ENCODE measurements around the gene DAAM1. TPM values are rescaled to one million over a fixed set of nuclear protein-coding genes. Genes with fewer than 3 reads are reported as not detected.

DAAM1 gene
- total RNA-seq, 1 experiment from 2014 or later = 43.8 TPM

DNA sequence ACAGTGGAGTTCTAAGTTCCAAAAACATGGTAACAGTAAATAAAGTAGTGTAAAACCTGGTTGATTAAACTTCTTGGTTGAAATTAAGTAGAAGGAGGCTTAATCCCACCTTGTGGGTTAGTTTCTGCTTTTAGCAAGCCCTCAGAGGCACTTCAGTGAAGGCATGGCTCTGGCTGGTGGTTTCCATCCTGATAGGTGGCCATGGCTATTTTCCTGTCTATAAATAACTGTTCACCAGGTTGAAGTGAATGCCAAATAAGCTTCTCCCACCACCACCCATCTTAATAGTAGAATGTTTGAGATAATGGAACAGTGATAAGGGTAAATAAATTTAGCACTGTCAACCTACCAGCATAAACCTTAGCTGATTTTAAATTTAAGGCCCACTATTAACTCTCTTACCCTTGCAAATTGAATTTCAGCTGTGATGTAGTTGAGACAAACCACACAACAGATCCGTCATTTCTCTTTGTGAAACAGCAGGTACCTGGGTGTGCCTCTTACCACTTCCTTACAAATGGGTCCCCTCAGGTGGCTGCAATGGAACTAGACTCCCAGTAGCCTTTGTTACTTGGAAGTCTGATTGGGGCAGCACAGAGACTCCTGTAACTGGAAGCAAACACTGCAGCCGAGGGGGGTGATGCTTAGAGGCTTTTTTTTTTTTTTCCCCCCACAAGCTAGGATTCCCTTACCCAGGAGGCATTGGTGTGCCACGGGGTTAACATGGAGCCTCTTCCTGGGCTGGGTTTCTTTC, 41.4 kb downstream of the DAAM1 start:
- no peaks in the 10 kb centered on the region for H3K36me3 ChIP-seq (ENCODE audit: insufficient read depth, low read length)
- H3K4me1 ChIP-seq (ENCODE audit: low read length) = no peaks in the 10 kb centered on the region
- H3K27me3 ChIP-seq (ENCODE audit: low read length) = no peaks in the 10 kb centered on the region
- H3K27ac ChIP-seq (ENCODE audit: low read length) = no peak overlapping the region
- no peaks in the 10 kb centered on the region for H3K9me2 ChIP-seq (replicated peaks; ENCODE audit: insufficient read depth, low read length)
- H3K9ac ChIP-seq (ENCODE audit: low read length) = no peak overlapping the region
- no peak overlapping the region for H3K4me3 ChIP-seq (ENCODE audit: low read length)
- no peaks in the 10 kb centered on the region for H3K79me2 ChIP-seq (ENCODE audit: low read length)
- no peak for DNase-seq
- H3K4me2 ChIP-seq (ENCODE audit: low read depth, low read length, poor library complexity, severe bottlenecking) = no peak overlapping the region
- no peak overlapping the region for H2AFZ ChIP-seq (ENCODE audit: low read length)
- peaks cover 63% of the 10 kb centered on the region for H4K20me1 ChIP-seq (ENCODE audit: insufficient read depth, low read depth, low read length)
- no peaks in the 10 kb centered on the region for H3K9me3 ChIP-seq (ENCODE audit: low read length)

- H3K79me2 ChIP-seq (ENCODE audit: low read length) = no peaks in the 10 kb centered on the region
- H3K27ac ChIP-seq (ENCODE audit: low read length) = no peak overlapping the region
- no peak overlapping the region for H3K9ac ChIP-seq (ENCODE audit: low read length)
- no peaks in the 10 kb centered on the region for H3K27me3 ChIP-seq (ENCODE audit: low read length)
- no peak overlapping the region for H3K4me3 ChIP-seq (ENCODE audit: low read length)
- no peaks in the 10 kb centered on the region for H3K36me3 ChIP-seq (ENCODE audit: insufficient read depth, low read length)
- no peak overlapping the region for H3K4me2 ChIP-seq (ENCODE audit: low read depth, low read length, poor library complexity, severe bottlenecking)
- no peak overlapping the region for H2AFZ ChIP-seq (ENCODE audit: low read length)
- peaks cover 10% of the 10 kb centered on the region for H3K4me1 ChIP-seq (ENCODE audit: low read length)
- H3K9me3 ChIP-seq (ENCODE audit: low read length) = no peaks in the 10 kb centered on the region
- peaks cover 66% of the 10 kb centered on the region for H4K20me1 ChIP-seq (ENCODE audit: insufficient read depth, low read depth, low read length)
- no peak for DNase-seq
- H3K9me2 ChIP-seq (replicated peaks; ENCODE audit: insufficient read depth, low read length) = no peaks in the 10 kb centered on the region
Measured at GRCh38 chr14:59236195-59236594, 47.7 kb downstream of the DAAM1 start.

GRCh38 chr14:59238216-59238615, 49.7 kb downstream of the DAAM1 start:
- Histone ChIP-seq H3K4me1 (ENCODE audit: low read length) (peaks cover 10% of the 10 kb centered on the region), H3K9me3 (ENCODE audit: low read length) (no peaks in the 10 kb centered on the region), H3K9ac (ENCODE audit: low read length) (no peak overlapping the region), H3K27ac (ENCODE audit: low read length) (no peak overlapping the region), H3K9me2 (replicated peaks; ENCODE audit: insufficient read depth, low read length) (no peaks in the 10 kb centered on the region), H3K4me2 (ENCODE audit: low read depth, low read length, poor library complexity, severe bottlenecking) (no peak overlapping the region), H2AFZ (ENCODE audit: low read length) (no peak overlapping the region), H3K27me3 (ENCODE audit: low read length) (no peaks in the 10 kb centered on the region), H4K20me1 (ENCODE audit: insufficient read depth, low read depth, low read length) (peaks cover 63% of the 10 kb centered on the region), H3K4me3 (ENCODE audit: low read length) (no peak overlapping the region), H3K79me2 (ENCODE audit: low read length) (no peaks in the 10 kb centered on the region), H3K36me3 (ENCODE audit: insufficient read depth, low read length) (no peaks in the 10 kb centered on the region)
- DNase-seq = no peak

DNA sequence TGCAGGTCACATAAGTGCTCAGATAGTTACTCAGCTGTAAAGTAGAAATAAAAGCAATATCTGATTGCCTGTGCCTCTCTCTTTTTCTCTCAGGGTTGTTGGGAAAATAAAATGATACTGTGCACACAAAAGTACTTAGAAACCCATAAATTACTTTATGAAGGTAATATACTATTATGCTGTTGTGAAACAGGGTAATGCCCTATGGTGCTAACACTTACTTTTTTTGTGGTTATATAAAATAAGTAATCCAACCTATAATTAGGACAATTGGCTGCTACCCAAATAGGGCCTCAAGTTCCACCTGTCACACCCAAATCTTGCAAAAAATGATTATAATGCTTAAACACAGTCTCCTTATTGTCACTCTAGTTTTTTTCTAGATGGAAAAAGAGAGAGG, 50.6 kb downstream of the DAAM1 start:
- Histone ChIP-seq H3K79me2 (ENCODE audit: low read length) (no peaks in the 10 kb centered on the region), H3K4me2 (ENCODE audit: low read depth, low read length, poor library complexity, severe bottlenecking) (no peak overlapping the region), H3K4me3 (ENCODE audit: low read length) (no peak overlapping the region), H3K4me1 (ENCODE audit: low read length) (peaks cover 10% of the 10 kb centered on the region), H3K9ac (ENCODE audit: low read length) (no peak overlapping the region), H3K9me3 (ENCODE audit: low read length) (no peaks in the 10 kb centered on the region), H3K27ac (ENCODE audit: low read length) (no peak overlapping the region), H2AFZ (ENCODE audit: low read length) (no peak overlapping the region), H3K27me3 (ENCODE audit: low read length) (0 out of 2 replicates have a peak, but pooled peaks cover 2% of the 10 kb centered on the region), H3K9me2 (replicated peaks; ENCODE audit: insufficient read depth, low read length) (no peaks in the 10 kb centered on the region), H4K20me1 (ENCODE audit: insufficient read depth, low read depth, low read length) (peaks cover 67% of the 10 kb centered on the region), H3K36me3 (ENCODE audit: insufficient read depth, low read length) (no peaks in the 10 kb centered on the region)
- no peak for DNase-seq

- H3K4me3 ChIP-seq (ENCODE audit: low read length) = no peak overlapping the region
- no peak overlapping the region for H3K27ac ChIP-seq (ENCODE audit: low read length)
- H3K36me3 ChIP-seq (ENCODE audit: insufficient read depth, low read length) = no peaks in the 10 kb centered on the region
- H3K9ac ChIP-seq (ENCODE audit: low read length) = no peak overlapping the region
- H3K4me2 ChIP-seq (ENCODE audit: low read depth, low read length, poor library complexity, severe bottlenecking) = no peak overlapping the region
- H3K27me3 ChIP-seq (ENCODE audit: low read length) = 0 out of 2 replicates have a peak, but pooled peaks cover 2% of the 10 kb centered on the region
- no peaks in the 10 kb centered on the region for H3K9me3 ChIP-seq (ENCODE audit: low read length)
- H3K79me2 ChIP-seq (ENCODE audit: low read length) = no peaks in the 10 kb centered on the region
- no peaks in the 10 kb centered on the region for H3K9me2 ChIP-seq (replicated peaks; ENCODE audit: insufficient read depth, low read length)
- no peak for DNase-seq
- peaks cover 75% of the 10 kb centered on the region for H4K20me1 ChIP-seq (ENCODE audit: insufficient read depth, low read depth, low read length)
- peaks cover 11% of the 10 kb centered on the region for H3K4me1 ChIP-seq (ENCODE audit: low read length)
- H2AFZ ChIP-seq (ENCODE audit: low read length) = no peak overlapping the region
Measured at GRCh38 chr14:59240356-59240755, 51.9 kb downstream of the DAAM1 start.

DNA sequence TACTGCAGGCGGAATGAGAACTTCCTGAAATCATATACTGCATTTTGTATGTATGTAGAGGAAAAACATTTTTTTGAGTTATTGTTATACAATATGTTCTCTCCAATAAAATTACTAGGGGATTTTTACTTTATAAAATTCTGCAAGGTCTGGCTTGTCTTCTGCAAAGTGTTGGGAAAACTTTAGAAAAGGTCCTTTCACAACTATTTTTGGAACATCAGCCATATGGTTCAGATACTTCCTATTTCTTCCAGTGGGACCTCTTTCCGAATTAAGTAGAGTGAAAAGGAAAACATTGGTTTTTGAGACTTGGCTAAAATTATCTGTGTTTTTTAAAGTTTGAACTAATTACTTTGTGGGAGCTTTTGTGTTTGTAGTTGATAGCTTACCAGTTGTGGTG, 52.7 kb downstream of the DAAM1 start:
- no peak overlapping the region for H3K9ac ChIP-seq (ENCODE audit: low read length)
- H3K27ac ChIP-seq (ENCODE audit: low read length) = no peak overlapping the region
- peaks cover 16% of the 10 kb centered on the region for H3K4me1 ChIP-seq (ENCODE audit: low read length)
- no peaks in the 10 kb centered on the region for H3K9me2 ChIP-seq (replicated peaks; ENCODE audit: insufficient read depth, low read length)
- H3K36me3 ChIP-seq (ENCODE audit: insufficient read depth, low read length) = no peaks in the 10 kb centered on the region
- no peak overlapping the region for H3K4me3 ChIP-seq (ENCODE audit: low read length)
- no peak overlapping the region for H2AFZ ChIP-seq (ENCODE audit: low read length)
- 0 out of 2 replicates have a peak, but pooled peaks cover 2% of the 10 kb centered on the region for H3K27me3 ChIP-seq (ENCODE audit: low read length)
- H3K4me2 ChIP-seq (ENCODE audit: low read depth, low read length, poor library complexity, severe bottlenecking) = no peak overlapping the region
- no peaks in the 10 kb centered on the region for H3K9me3 ChIP-seq (ENCODE audit: low read length)
- DNase-seq = no peak
- no peaks in the 10 kb centered on the region for H3K79me2 ChIP-seq (ENCODE audit: low read length)
- peaks cover 76% of the 10 kb centered on the region for H4K20me1 ChIP-seq (ENCODE audit: insufficient read depth, low read depth, low read length)

- H3K9ac ChIP-seq (ENCODE audit: low read length) = no peak overlapping the region
- no peaks in the 10 kb centered on the region for H3K9me3 ChIP-seq (ENCODE audit: low read length)
- H3K79me2 ChIP-seq (ENCODE audit: low read length) = no peaks in the 10 kb centered on the region
- H3K9me2 ChIP-seq (replicated peaks; ENCODE audit: insufficient read depth, low read length) = no peaks in the 10 kb centered on the region
- no peak overlapping the region for H3K27ac ChIP-seq (ENCODE audit: low read length)
- H3K27me3 ChIP-seq (ENCODE audit: low read length) = 0 out of 2 replicates have a peak, but pooled peaks cover 2% of the 10 kb centered on the region
- H4K20me1 ChIP-seq (ENCODE audit: insufficient read depth, low read depth, low read length) = peaks cover 68% of the 10 kb centered on the region
- H3K36me3 ChIP-seq (ENCODE audit: insufficient read depth, low read length) = no peaks in the 10 kb centered on the region
- H3K4me2 ChIP-seq (ENCODE audit: low read depth, low read length, poor library complexity, severe bottlenecking) = no peak overlapping the region
- H3K4me3 ChIP-seq (ENCODE audit: low read length) = no peak overlapping the region
- DNase-seq = no peak
- no peak overlapping the region for H2AFZ ChIP-seq (ENCODE audit: low read length)
- H3K4me1 ChIP-seq (ENCODE audit: low read length) = peaks cover 16% of the 10 kb centered on the region
Measured at GRCh38 chr14:59243174-59243573, 54.7 kb downstream of the DAAM1 start.

DNA sequence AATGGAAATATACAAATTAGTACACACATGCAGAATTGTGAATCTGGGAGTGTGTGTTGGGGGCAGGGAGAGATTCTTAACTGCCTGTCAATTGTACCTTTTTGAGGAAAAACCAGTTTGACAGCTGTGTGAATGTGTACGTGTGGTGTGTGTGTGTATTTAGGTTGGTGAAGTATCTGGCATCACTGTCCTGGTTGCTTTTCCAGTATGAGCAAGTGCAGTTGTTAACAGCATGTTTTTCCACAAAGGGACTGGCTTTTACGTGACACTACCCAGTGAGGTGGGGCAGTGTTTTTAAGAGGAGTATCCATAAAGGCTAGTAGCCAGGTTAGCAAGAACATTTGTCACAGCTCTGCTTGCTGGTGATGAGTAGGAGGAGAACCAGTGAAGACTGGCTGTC, 56.1 kb downstream of the DAAM1 start:
- no peak overlapping the region for H2AFZ ChIP-seq (ENCODE audit: low read length)
- H3K27ac ChIP-seq (ENCODE audit: low read length) = no peak overlapping the region
- peaks cover 6% of the 10 kb centered on the region; the same call in 1 of the 2 replicates for H3K4me1 ChIP-seq (ENCODE audit: low read length)
- 0 out of 2 replicates have a peak, but pooled peaks cover 2% of the 10 kb centered on the region for H3K27me3 ChIP-seq (ENCODE audit: low read length)
- no peaks in the 10 kb centered on the region for H3K36me3 ChIP-seq (ENCODE audit: insufficient read depth, low read length)
- H3K9ac ChIP-seq (ENCODE audit: low read length) = no peak overlapping the region
- H3K79me2 ChIP-seq (ENCODE audit: low read length) = no peaks in the 10 kb centered on the region
- no peaks in the 10 kb centered on the region for H3K9me2 ChIP-seq (replicated peaks; ENCODE audit: insufficient read depth, low read length)
- H3K4me3 ChIP-seq (ENCODE audit: low read length) = no peak overlapping the region
- H3K4me2 ChIP-seq (ENCODE audit: low read depth, low read length, poor library complexity, severe bottlenecking) = no peak overlapping the region
- DNase-seq = no peak
- H4K20me1 ChIP-seq (ENCODE audit: insufficient read depth, low read depth, low read length) = peaks cover 64% of the 10 kb centered on the region
- H3K9me3 ChIP-seq (ENCODE audit: low read length) = no peaks in the 10 kb centered on the region
